ENCODE data around the gene EXPH5.

EXPH5 gene

GRCh38 chr11:108543316-108543964 is 50.1 kb downstream of the EXPH5 start:
- H2BK120ac ChIP-seq (ENCODE audit: low read depth, low read length), result no peak overlapping the region
- no peak overlapping the region for H3K23ac ChIP-seq (ENCODE audit: low read length in 2 of 2)
- H2BK15ac ChIP-seq (ENCODE audit: low read depth, poor library complexity, severe bottlenecking), result no peak overlapping the region
- H3K27me3 ChIP-seq (ENCODE audit: control insufficient read depth in 1 of 2, insufficient read depth in 1 of 2, low read length in 2 of 2), result peaks cover 0 to 7% of the 10 kb centered on the region in 2 experiments
- H4K8ac ChIP-seq (ENCODE audit: low read length), result no peak overlapping the region
- H3K4me3 ChIP-seq (ENCODE audit: insufficient read depth in 1 of 2, low read depth in 1 of 2, low read length in 2 of 2), result no peak overlapping the region
- no peaks in the 10 kb centered on the region for H3K9me3 ChIP-seq (ENCODE audit: control insufficient read depth, low read length)
- H3K27ac ChIP-seq (ENCODE audit: low read length, poor library complexity, severe bottlenecking), result no peak overlapping the region
- H3K79me1 ChIP-seq (replicated peaks; ENCODE audit: low read length, poor library complexity, severe bottlenecking), result no peaks in the 10 kb centered on the region
- no peak overlapping the region for H3K14ac ChIP-seq (ENCODE audit: low read length in 2 of 2)
- no peak overlapping the region for H3K4ac ChIP-seq (ENCODE audit: low read depth in 1 of 2, low read length in 2 of 2)
- H4K91ac ChIP-seq (ENCODE audit: low read length), result no peak overlapping the region
- H3K4me1 ChIP-seq (ENCODE audit: control insufficient read depth, insufficient read depth, low read depth, low read length), result no peaks in the 10 kb centered on the region
- no peak overlapping the region for H2AK5ac ChIP-seq (ENCODE audit: low read length, severe bottlenecking)
- DNase-seq, result no peak
- 83% methylated on average over 5 of the region's 5 CpGs for WGBS
- H2AFZ ChIP-seq (ENCODE audit: low read depth, low read length), result no peak overlapping the region
- H3K36me3 ChIP-seq (ENCODE audit: control insufficient read depth in 1 of 2, insufficient read depth in 2 of 2, low read depth in 1 of 2, low read length in 2 of 2), result no peaks in the 10 kb centered on the region
- H2BK5ac ChIP-seq (ENCODE audit: low read depth, low read length, poor library complexity, severe bottlenecking), result no peak overlapping the region
- no peak overlapping the region for H3K9ac ChIP-seq (ENCODE audit: low read length)
- no peak overlapping the region for H2BK12ac ChIP-seq (ENCODE audit: low read length in 2 of 2)
- no peak overlapping the region for H3K4me2 ChIP-seq (ENCODE audit: low read length, poor library complexity, severe bottlenecking)
- no peak overlapping the region for H3K18ac ChIP-seq (ENCODE audit: low read depth in 1 of 2, low read length in 2 of 2)

DNA sequence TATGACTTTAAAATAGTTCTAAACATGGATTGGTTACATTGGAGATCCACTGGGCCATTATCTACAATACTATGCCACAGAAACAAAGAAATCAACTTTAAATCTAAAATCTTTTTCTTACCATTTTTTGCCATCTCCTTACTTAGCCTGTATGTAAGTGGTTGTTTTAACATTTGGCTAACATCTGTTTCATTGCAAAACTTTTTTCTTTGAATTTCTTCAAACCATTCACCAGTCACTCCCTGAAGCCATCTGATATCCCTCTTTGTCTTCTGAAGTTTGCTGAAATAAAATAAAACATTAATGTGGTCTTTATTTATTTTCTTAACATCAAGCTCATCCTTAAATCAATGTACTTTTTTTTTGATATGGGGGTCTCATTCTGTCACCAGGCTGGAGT is 52.0 kb downstream of the EXPH5 start:
- Histone ChIP-seq H2AFZ (ENCODE audit: low read depth, low read length) (no peak overlapping the region), H3K14ac (ENCODE audit: low read length in 2 of 2) (no peak overlapping the region), H3K4me3 (ENCODE audit: insufficient read depth in 1 of 2, low read depth in 1 of 2, low read length in 2 of 2) (no peak overlapping the region), H2BK5ac (ENCODE audit: low read depth, low read length, poor library complexity, severe bottlenecking) (no peak overlapping the region), H3K9ac (ENCODE audit: low read length) (no peak overlapping the region), H4K8ac (ENCODE audit: low read length) (no peak overlapping the region), H2BK120ac (ENCODE audit: low read depth, low read length) (no peak overlapping the region), H4K91ac (ENCODE audit: low read length) (no peak overlapping the region), H3K79me1 (replicated peaks; ENCODE audit: low read length, poor library complexity, severe bottlenecking) (no peaks in the 10 kb centered on the region), H2AK5ac (ENCODE audit: low read length, severe bottlenecking) (no peak overlapping the region), H3K18ac (ENCODE audit: low read depth in 1 of 2, low read length in 2 of 2) (no peak overlapping the region), H3K27me3 (ENCODE audit: control insufficient read depth in 1 of 2, insufficient read depth in 1 of 2, low read length in 2 of 2) (peaks cover 0 to 13% of the 10 kb centered on the region in 2 experiments), H2BK12ac (ENCODE audit: low read length in 2 of 2) (no peak overlapping the region), H3K4ac (ENCODE audit: low read depth in 1 of 2, low read length in 2 of 2) (no peak overlapping the region), H3K4me1 (ENCODE audit: control insufficient read depth, insufficient read depth, low read depth, low read length) (no peaks in the 10 kb centered on the region), H3K36me3 (ENCODE audit: control insufficient read depth in 1 of 2, insufficient read depth in 2 of 2, low read depth in 1 of 2, low read length in 2 of 2) (no peaks in the 10 kb centered on the region), H3K27ac (ENCODE audit: low read length, poor library complexity, severe bottlenecking) (no peak overlapping the region), H3K23ac (ENCODE audit: low read length in 2 of 2) (no peak overlapping the region), H3K9me3 (ENCODE audit: control insufficient read depth, low read length) (no peaks in the 10 kb centered on the region), H2BK15ac (ENCODE audit: low read depth, poor library complexity, severe bottlenecking) (no peak overlapping the region), H3K4me2 (ENCODE audit: low read length, poor library complexity, severe bottlenecking) (no peak overlapping the region)
- DNase-seq, result no peak

DNA sequence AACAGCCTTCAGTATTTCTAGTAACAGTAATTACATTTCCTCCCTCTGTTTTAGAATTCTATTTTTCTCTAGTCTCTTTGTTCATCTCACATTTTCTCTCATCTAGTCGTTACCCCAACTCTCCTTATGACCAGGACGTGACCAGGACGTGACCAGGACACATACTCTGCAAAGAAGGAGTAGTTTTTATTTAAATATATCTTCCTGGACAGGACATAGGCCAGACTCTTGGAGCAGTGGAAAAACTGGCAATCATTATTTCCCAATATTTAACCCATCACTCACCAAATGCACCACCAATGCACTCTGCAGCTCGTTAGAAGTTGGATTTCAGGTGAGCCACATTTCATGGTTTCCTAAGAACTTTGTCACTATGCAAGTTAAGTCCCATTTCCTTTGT is 55.1 kb downstream of the EXPH5 start:
- Histone ChIP-seq H3K27me3 (ENCODE audit: control insufficient read depth in 1 of 2, insufficient read depth in 1 of 2, low read length in 2 of 2) (peaks cover 0 to 13% of the 10 kb centered on the region in 2 experiments), H3K4me3 (ENCODE audit: insufficient read depth in 1 of 2, low read depth in 1 of 2, low read length in 2 of 2) (no peak overlapping the region), H3K9ac (ENCODE audit: low read length) (no peak overlapping the region), H2BK5ac (ENCODE audit: low read depth, low read length, poor library complexity, severe bottlenecking) (no peak overlapping the region), H3K36me3 (ENCODE audit: control insufficient read depth in 1 of 2, insufficient read depth in 2 of 2, low read depth in 1 of 2, low read length in 2 of 2) (no peaks in the 10 kb centered on the region), H3K27ac (ENCODE audit: low read length, poor library complexity, severe bottlenecking) (no peak overlapping the region), H4K8ac (ENCODE audit: low read length) (no peak overlapping the region), H3K4me2 (ENCODE audit: low read length, poor library complexity, severe bottlenecking) (no peak overlapping the region), H3K4me1 (ENCODE audit: control insufficient read depth, insufficient read depth, low read depth, low read length) (peaks cover 2% of the 10 kb centered on the region), H2BK12ac (ENCODE audit: low read length in 2 of 2) (no peak overlapping the region), H3K18ac (ENCODE audit: low read depth in 1 of 2, low read length in 2 of 2) (no peak overlapping the region), H2BK120ac (ENCODE audit: low read depth, low read length) (no peak overlapping the region), H2BK15ac (ENCODE audit: low read depth, poor library complexity, severe bottlenecking) (no peak overlapping the region), H3K4ac (ENCODE audit: low read depth in 1 of 2, low read length in 2 of 2) (no peak overlapping the region), H3K14ac (ENCODE audit: low read length in 2 of 2) (no peak overlapping the region), H2AFZ (ENCODE audit: low read depth, low read length) (no peak overlapping the region), H4K91ac (ENCODE audit: low read length) (no peak overlapping the region), H3K79me1 (replicated peaks; ENCODE audit: low read length, poor library complexity, severe bottlenecking) (no peaks in the 10 kb centered on the region), H3K9me3 (ENCODE audit: control insufficient read depth, low read length) (no peaks in the 10 kb centered on the region), H2AK5ac (ENCODE audit: low read length, severe bottlenecking) (no peak overlapping the region), H3K23ac (ENCODE audit: low read length in 2 of 2) (no peak overlapping the region)
- 85% methylated on average over 4 of the region's 4 CpGs for WGBS
- DNase-seq, result no peak

GRCh38 chr11:108538022-108538424 is 55.5 kb downstream of the EXPH5 start:
- H3K27me3 ChIP-seq (ENCODE audit: control insufficient read depth in 1 of 2, insufficient read depth in 1 of 2, low read length in 2 of 2), result peaks cover 0 to 13% of the 10 kb centered on the region in 2 experiments
- no peaks in the 10 kb centered on the region for H3K36me3 ChIP-seq (ENCODE audit: control insufficient read depth in 1 of 2, insufficient read depth in 2 of 2, low read depth in 1 of 2, low read length in 2 of 2)
- H3K23ac ChIP-seq (ENCODE audit: low read length in 2 of 2), result no peak overlapping the region
- no peak overlapping the region for H4K8ac ChIP-seq (ENCODE audit: low read length)
- H2AK5ac ChIP-seq (ENCODE audit: low read length, severe bottlenecking), result no peak overlapping the region
- no peak overlapping the region for H2BK5ac ChIP-seq (ENCODE audit: low read depth, low read length, poor library complexity, severe bottlenecking)
- no peak overlapping the region for H3K14ac ChIP-seq (ENCODE audit: low read length in 2 of 2)
- no peaks in the 10 kb centered on the region for H3K9me3 ChIP-seq (ENCODE audit: control insufficient read depth, low read length)
- no peak overlapping the region for H3K4ac ChIP-seq (ENCODE audit: low read depth in 1 of 2, low read length in 2 of 2)
- H3K79me1 ChIP-seq (replicated peaks; ENCODE audit: low read length, poor library complexity, severe bottlenecking), result no peaks in the 10 kb centered on the region
- H2BK12ac ChIP-seq (ENCODE audit: low read length in 2 of 2), result no peak overlapping the region
- no peak for DNase-seq
- no peak overlapping the region for H2AFZ ChIP-seq (ENCODE audit: low read depth, low read length)
- no peak overlapping the region for H2BK15ac ChIP-seq (ENCODE audit: low read depth, poor library complexity, severe bottlenecking)
- no peak overlapping the region for H4K91ac ChIP-seq (ENCODE audit: low read length)
- no peak overlapping the region for H3K27ac ChIP-seq (ENCODE audit: low read length, poor library complexity, severe bottlenecking)
- no peak overlapping the region for H3K18ac ChIP-seq (ENCODE audit: low read depth in 1 of 2, low read length in 2 of 2)
- H3K9ac ChIP-seq (ENCODE audit: low read length), result no peak overlapping the region
- no peak overlapping the region for H3K4me3 ChIP-seq (ENCODE audit: insufficient read depth in 1 of 2, low read depth in 1 of 2, low read length in 2 of 2)
- WGBS, result 80% methylated on average over 8 of the region's 8 CpGs
- H3K4me2 ChIP-seq (ENCODE audit: low read length, poor library complexity, severe bottlenecking), result no peak overlapping the region
- H2BK120ac ChIP-seq (ENCODE audit: low read depth, low read length), result no peak overlapping the region
- H3K4me1 ChIP-seq (ENCODE audit: control insufficient read depth, insufficient read depth, low read depth, low read length), result peaks cover 2% of the 10 kb centered on the region

All from mesenchymal stem cell (in vitro differentiated cells and primary cell).